Parathyroid adenoma (tissue), 2 donors: Measurements from ENCODE around the gene MYCBP2.

ENCODE experiments used
- H2AFZ ChIP-seq: fragments of 300-600 bp; sonication (generic); one replicate; pipeline ENCODE4 v1.7.0; 2017; ENCODE audit warnings: antibody characterized with exemption, mild to moderate bottlenecking
- H3K27ac ChIP-seq: fragments of 300-600 bp; sonication (generic); one replicate; pipeline ENCODE4 v1.7.0; 2017
- H3K27me3 ChIP-seq: fragments of 300-600 bp; sonication (generic); one replicate; pipeline ENCODE4 v1.7.0; 2017; ENCODE audit warnings: low read length; ENCODE audit not compliant: control insufficient read depth, insufficient read depth
- H3K36me3 ChIP-seq: fragments of 300-600 bp; sonication (generic); one replicate; pipeline ENCODE4 v1.7.0; 2017; ENCODE audit warnings: low read length; ENCODE audit not compliant: control insufficient read depth, insufficient read depth
- H3K4me1 ChIP-seq: fragments of 300-600 bp; sonication (generic); one replicate; pipeline ENCODE4 v1.7.0; 2017; ENCODE audit warnings: control low read depth
- H3K4me2 ChIP-seq: fragments of 300-600 bp; sonication (generic); one replicate; pipeline ENCODE4 v1.7.0; 2017; ENCODE audit warnings: low read length
- H3K4me3 ChIP-seq: fragments of 300-600 bp; sonication (generic); one replicate; pipeline ENCODE4 v1.7.0; 2017; ENCODE audit warnings: low read depth, low read length
- H3K79me2 ChIP-seq: fragments of 300-600 bp; sonication (generic); one replicate; pipeline ENCODE4 v1.7.0; 2017; ENCODE audit warnings: control low read depth
- H3K9ac ChIP-seq: fragments of 300-600 bp; sonication (generic); one replicate; pipeline ENCODE4 v1.7.0; 2017; ENCODE audit warnings: mild to moderate bottlenecking
- H3K9me3 ChIP-seq: fragments of 300-600 bp; sonication (generic); one replicate; pipeline ENCODE4 v1.7.0; 2017; ENCODE audit warnings: low read length; ENCODE audit not compliant: control insufficient read depth
- TF ChIP-seq, protein P1 (sequence below): fragments of 300-600 bp; sonication (generic); IDR thresholded peaks from one replicate; pipeline ENCODE4 v1.7.0; 2017; ENCODE audit warnings: antibody characterized with exemption, mild to moderate bottlenecking
- donor health status: primary hyperparathyroidism.

MYCBP2 gene

DNA sequence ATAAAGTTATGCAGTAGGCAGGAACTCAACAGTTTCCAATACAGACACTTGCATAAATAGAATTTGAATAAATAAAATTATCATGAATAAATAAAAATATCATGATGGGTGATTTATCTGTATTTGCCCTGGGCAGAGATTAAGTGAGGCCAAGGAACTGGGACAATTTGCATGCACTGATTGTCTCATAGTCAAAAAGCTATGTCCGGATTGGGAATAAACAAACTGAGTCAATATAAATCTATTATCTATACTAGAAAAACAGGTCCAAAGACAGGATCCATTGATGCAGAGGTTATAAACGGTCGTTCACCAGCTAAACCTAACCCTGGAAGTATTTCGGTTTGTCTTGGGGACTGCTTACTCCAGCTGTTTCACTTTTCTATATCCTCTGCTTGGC lies 273.7 kb downstream of the MYCBP2 start:
- H3K27me3 ChIP-seq, result no peaks in the 10 kb centered on the region
- H3K4me1 ChIP-seq, result no peaks in the 10 kb centered on the region
- no peaks in the 10 kb centered on the region for H3K9me3 ChIP-seq
- H3K4me3 ChIP-seq, result no peak overlapping the region
- H3K9ac ChIP-seq, result no peak overlapping the region
- H3K4me2 ChIP-seq, result no peak overlapping the region
- H3K27ac ChIP-seq, result no peak overlapping the region
- no peaks in the 10 kb centered on the region for H3K79me2 ChIP-seq
- H3K36me3 ChIP-seq, result no peaks in the 10 kb centered on the region
- no peak overlapping the region for H2AFZ ChIP-seq
- TF ChIP-seq, protein P1, sequence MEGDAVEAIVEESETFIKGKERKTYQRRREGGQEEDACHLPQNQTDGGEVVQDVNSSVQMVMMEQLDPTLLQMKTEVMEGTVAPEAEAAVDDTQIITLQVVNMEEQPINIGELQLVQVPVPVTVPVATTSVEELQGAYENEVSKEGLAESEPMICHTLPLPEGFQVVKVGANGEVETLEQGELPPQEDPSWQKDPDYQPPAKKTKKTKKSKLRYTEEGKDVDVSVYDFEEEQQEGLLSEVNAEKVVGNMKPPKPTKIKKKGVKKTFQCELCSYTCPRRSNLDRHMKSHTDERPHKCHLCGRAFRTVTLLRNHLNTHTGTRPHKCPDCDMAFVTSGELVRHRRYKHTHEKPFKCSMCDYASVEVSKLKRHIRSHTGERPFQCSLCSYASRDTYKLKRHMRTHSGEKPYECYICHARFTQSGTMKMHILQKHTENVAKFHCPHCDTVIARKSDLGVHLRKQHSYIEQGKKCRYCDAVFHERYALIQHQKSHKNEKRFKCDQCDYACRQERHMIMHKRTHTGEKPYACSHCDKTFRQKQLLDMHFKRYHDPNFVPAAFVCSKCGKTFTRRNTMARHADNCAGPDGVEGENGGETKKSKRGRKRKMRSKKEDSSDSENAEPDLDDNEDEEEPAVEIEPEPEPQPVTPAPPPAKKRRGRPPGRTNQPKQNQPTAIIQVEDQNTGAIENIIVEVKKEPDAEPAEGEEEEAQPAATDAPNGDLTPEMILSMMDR, result no peak

DNA sequence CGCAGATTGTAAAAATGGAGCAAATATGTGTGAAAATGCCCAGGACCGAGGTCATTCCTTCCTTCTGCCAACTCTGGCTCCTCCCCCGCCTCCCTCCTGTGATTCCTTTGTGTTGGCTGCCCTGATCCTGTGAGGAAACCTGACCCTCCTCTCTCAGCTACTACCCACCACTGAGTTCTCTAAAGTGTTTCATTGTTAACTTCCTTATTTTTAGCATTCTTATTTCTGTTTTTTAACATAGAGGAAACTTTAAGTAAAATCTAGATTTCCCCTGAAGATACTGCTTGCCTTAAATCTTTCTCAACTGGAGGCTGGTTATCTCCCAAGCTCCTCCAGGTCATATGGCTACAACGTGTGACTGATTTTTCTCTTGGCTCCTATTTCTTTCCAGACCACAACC lies 278.2 kb downstream of the MYCBP2 start:
- Histone ChIP-seq H3K27ac (no peak overlapping the region), H3K4me1 (no peaks in the 10 kb centered on the region), H3K27me3 (no peaks in the 10 kb centered on the region), H3K9ac (no peak overlapping the region), H3K79me2 (no peaks in the 10 kb centered on the region), H3K4me2 (no peak overlapping the region), H3K4me3 (no peak overlapping the region), H3K9me3 (no peaks in the 10 kb centered on the region), H3K36me3 (no peaks in the 10 kb centered on the region), H2AFZ (no peak overlapping the region)
- TF ChIP-seq, protein P1, result no peak

DNA sequence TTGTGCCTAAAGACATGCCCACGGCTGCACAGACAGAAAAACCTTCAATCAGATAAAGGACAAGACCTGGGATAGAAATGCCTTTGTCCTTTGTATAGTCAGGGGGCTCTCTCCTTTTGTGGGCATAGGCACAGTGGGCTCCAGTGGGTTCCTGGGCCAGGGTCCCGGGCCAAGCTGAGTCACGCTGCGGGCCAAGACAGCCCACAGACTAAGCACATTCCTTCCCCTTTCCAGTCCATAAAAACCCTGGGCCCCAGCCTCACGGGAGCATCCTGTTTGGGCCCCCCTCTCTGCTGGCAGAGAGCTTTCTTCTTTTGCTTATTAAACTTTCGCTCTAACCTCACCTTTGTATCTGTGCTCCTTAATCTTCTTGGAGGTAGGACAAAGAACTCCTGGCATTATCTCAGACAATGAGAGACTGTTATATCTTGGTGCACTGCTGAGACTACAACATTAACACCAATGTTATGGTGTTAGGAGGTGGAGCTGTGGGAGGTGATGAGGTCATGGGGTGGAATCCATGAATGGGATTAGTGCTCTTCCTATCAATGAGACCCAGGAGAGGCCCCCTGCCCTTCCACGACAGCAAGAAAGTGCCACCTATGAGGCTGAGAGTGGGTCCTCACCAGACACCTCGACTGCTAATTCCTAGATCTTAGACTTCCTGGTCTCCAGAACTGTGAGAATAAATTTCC lies 279.1 kb downstream of the MYCBP2 start:
- H3K4me3 ChIP-seq, result no peak overlapping the region
- no peaks in the 10 kb centered on the region for H3K79me2 ChIP-seq
- H3K27me3 ChIP-seq, result no peaks in the 10 kb centered on the region
- H3K4me2 ChIP-seq, result no peak overlapping the region
- no peak overlapping the region for H3K9ac ChIP-seq
- no peak overlapping the region for H3K27ac ChIP-seq
- no peak overlapping the region for H2AFZ ChIP-seq
- no peaks in the 10 kb centered on the region for H3K9me3 ChIP-seq
- no peaks in the 10 kb centered on the region for H3K4me1 ChIP-seq
- TF ChIP-seq, protein P1, result no peak
- no peaks in the 10 kb centered on the region for H3K36me3 ChIP-seq

DNA sequence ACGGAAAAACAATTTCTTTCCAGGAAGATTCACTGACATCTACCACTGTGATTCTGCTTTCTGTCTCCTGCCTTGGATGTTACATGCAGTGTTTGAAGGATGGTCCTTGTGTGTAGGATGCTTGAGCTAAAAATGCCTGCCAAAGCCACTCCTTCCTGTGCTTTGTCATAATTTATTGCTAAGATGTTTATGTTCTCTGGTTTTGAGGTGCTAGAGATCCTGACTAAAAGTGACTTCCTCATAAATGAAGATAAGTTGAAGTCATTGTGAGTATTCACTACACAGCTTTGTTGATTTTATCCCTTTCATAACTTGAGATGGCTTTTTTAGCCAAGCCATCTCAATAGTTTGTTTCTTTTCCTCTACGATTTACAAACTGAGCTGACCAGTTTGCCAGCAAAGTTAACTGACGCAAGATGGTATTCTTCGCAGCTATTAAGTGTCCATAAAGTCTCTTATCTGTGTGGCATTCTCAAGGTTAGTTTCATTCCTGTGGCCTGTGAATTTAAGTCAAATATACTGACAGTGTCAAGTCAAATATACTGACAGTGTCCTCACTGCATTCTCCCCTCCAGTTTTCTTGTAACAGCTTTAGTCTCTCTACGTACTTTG lies 284.2 kb downstream of the MYCBP2 start:
- no peaks in the 10 kb centered on the region for H3K9me3 ChIP-seq
- H3K36me3 ChIP-seq, result no peaks in the 10 kb centered on the region
- H3K27ac ChIP-seq, result no peak overlapping the region
- H3K4me2 ChIP-seq, result no peak overlapping the region
- H3K79me2 ChIP-seq, result no peaks in the 10 kb centered on the region
- TF ChIP-seq, protein P1, result no peak
- H2AFZ ChIP-seq, result no peak overlapping the region
- no peaks in the 10 kb centered on the region for H3K4me1 ChIP-seq
- H3K27me3 ChIP-seq, result no peaks in the 10 kb centered on the region
- H3K4me3 ChIP-seq, result no peak overlapping the region
- no peak overlapping the region for H3K9ac ChIP-seq

DNA sequence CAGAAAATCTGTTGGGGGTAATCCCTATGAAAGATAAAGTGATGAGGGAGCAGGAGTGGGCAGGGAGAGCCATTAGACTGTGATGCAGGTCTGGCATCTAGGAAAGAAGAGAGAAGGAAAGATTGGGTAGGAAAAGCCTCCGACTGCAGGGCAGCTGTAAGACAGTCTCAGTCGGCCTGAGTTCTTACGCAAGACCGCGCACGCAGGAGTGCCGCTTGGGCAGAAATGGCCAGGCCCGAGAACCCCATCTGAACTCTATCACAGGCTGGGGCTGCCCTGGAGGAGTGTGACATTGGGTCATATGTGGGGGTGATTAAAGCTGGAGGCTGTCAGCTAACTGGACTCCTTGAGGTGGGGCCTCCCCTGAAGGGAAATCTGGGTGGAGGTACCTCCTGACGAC lies 286.1 kb downstream of the MYCBP2 start:
- TF ChIP-seq, protein P1, result no peak
- H3K9me3 ChIP-seq, result no peaks in the 10 kb centered on the region
- no peaks in the 10 kb centered on the region for H3K79me2 ChIP-seq
- H2AFZ ChIP-seq, result no peak overlapping the region
- no peaks in the 10 kb centered on the region for H3K27me3 ChIP-seq
- H3K9ac ChIP-seq, result no peak overlapping the region
- H3K36me3 ChIP-seq, result no peaks in the 10 kb centered on the region
- no peak overlapping the region for H3K4me3 ChIP-seq
- no peak overlapping the region for H3K27ac ChIP-seq
- H3K4me2 ChIP-seq, result no peak overlapping the region
- H3K4me1 ChIP-seq, result no peaks in the 10 kb centered on the region
